Psoas muscle (tissue), 8 donors: ENCODE results near the gene CHD2. TPM values are rescaled to one million over a fixed set of nuclear protein-coding genes. Genes with fewer than 3 reads are reported as not detected.

Experiments used
- ATAC-seq, 4 donors: fragments of 200-7000 bp; cut with Tn5 transposase; one replicate each; pipeline ENCODE4 v1.9.1; 2020; ENCODE audit warnings: moderate library complexity in 3 of 4, mild to moderate bottlenecking in 2 of 4
- DNase-seq, 2 donors: peaks; one replicate each; pipeline ENCODE4 v3.0.0-alpha.2; 2020
- H3K27ac ChIP-seq: fragments of 200-600 bp; one replicate; pipeline ENCODE4 v1.8.0; 2022
- H3K27me3 ChIP-seq, 3 donors: fragments of 200-600 bp in 1 of 3; one replicate each; pipeline versions ENCODE4 v1.6.1 to v1.8.0; 2013 to 2022; ENCODE audit warnings: low read length in 2 of 3, mild to moderate bottlenecking in 2 of 3, moderate library complexity in 1 of 3; ENCODE audit not compliant: insufficient read depth in 3 of 3
- H3K36me3 ChIP-seq, 2 donors: fragments of 200-600 bp in 1 of 2; one replicate each; pipeline versions ENCODE4 v1.6.1 to v1.8.0; 2013 to 2022; ENCODE audit warnings: low read depth in 1 of 2, mild to moderate bottlenecking in 1 of 2, moderate library complexity in 1 of 2; ENCODE audit not compliant: insufficient read depth in 1 of 2
- H3K4me1 ChIP-seq: fragments of 200-600 bp; one replicate; pipeline ENCODE4 v1.8.0; 2022
- H3K4me3 ChIP-seq: fragments of 200-600 bp; one replicate; pipeline ENCODE4 v1.8.0; 2022; ENCODE audit warnings: mild to moderate bottlenecking
- H3K9me3 ChIP-seq: fragments of 200-600 bp; one replicate; pipeline ENCODE4 v1.8.0; 2022
- CTCF ChIP-seq: fragments of 200-600 bp; IDR thresholded peaks from one replicate; pipeline ENCODE4 v1.8.0; 2022; ENCODE audit warnings: antibody characterized with exemption
- WGBS, 3 donors: extraction: QIAGEN DNeasy Blood & Tissue Kit; methylation state at CpG; one replicate each; pipeline versions ENCODE4 v1.1.6 to v1.1.7; 2013; 5-methylcytosine and 5-hydroxymethylcytosine counted together
- intact Hi-C, 2 donors: fragments of 100-400 bp; cut with DNase I; formaldehyde crosslinking; loops; one replicate each; pipeline versions ENCODE4 v1.11.0 to v1.14.2; 2022
- polyA plus RNA-seq, 3 donors: library from polyadenylated mRNA; stranded (reverse); fragments of 200-250 nt; gene quantifications; one replicate each; pipeline ENCODE4 v1.2.3, GENCODE V29; 2013
- total RNA-seq, 4 donors: library from RNA; stranded (reverse); fragmentation: NEBNext Ultra II Directional in 2 of 4; extraction: Animal tissue kit (Norgen Biotek cat#: 25700) in 2 of 4; gene quantifications; one replicate each; pipeline versions ENCODE4 v1.2.1 to v1.2.4, GENCODE V29; 2021 to 2023
- donor health status: healthy with polysubstance abuse.
- donor health status: DM: no; HTN: no; CAD: no; lungs with moderate emphysema.
- donor health status: Bipolar disorder and iron deficiency.
- donor health status: healthy.
- donor health status: DM: yes; HTN: yes; CAD: no.
- donor health status: DM: no; HTN: no; CAD: no.
- donor health status: DM: no; HTN: no; CAD: no.
- donor health status: DM: yes; HTN: yes; CAD: no.

CHD2 gene
- total and polyA plus RNA-seq, 7 donors = 11.1 to 53.0 (median 40.9) TPM

GRCh38 chr15:92990031-92990430, 89.9 kb downstream of the CHD2 start:
- Histone ChIP-seq H3K4me3 (no peak overlapping the region), H3K4me1 (peaks cover 24% of the 10 kb centered on the region), H3K9me3 (no peaks in the 10 kb centered on the region), H3K27me3 (no peaks in the 10 kb centered on the region), H3K36me3 (peaks cover 17 to 99% of the 10 kb centered on the region in 2 donors), H3K27ac (peak overlapping the region; percentile 34)
- intact Hi-C loops = loop anchor here in 1 of 2 donors (10.0 kb wide), 1 partner anchor 45 kb away; no protein-coding TSS in a partner anchor
- no peak for TF ChIP-seq CTCF
- ATAC-seq = no peak
- 69 to 94% (median 90%) methylated on average over 2 of the region's 2 CpGs for WGBS, 3 donors
- DNase-seq = no peak

- intact Hi-C loops = loop anchor here in 1 of 2 donors (10.0 kb wide), 1 partner anchor 48 kb away; no protein-coding TSS in a partner anchor
- Histone ChIP-seq H3K9me3 (no peaks in the 10 kb centered on the region), H3K27me3 (no peaks in the 10 kb centered on the region), H3K27ac (peak overlapping the region; percentile 77), H3K4me1 (peaks cover 24% of the 10 kb centered on the region), H3K4me3 (no peak overlapping the region), H3K36me3 (peaks cover 15 to 99% of the 10 kb centered on the region in 2 donors)
- peak; percentile 93 to 96 (median 94) for ATAC-seq
- peak in 1 of 2 donors; percentile 60 for DNase-seq
- TF ChIP-seq CTCF = no peak
- WGBS, 3 donors = 17 to 38% (median 32%) methylated on average over 9 of the region's 9 CpGs
These were observed 92.6 kb downstream of the CHD2 start for GRCh38 chr15:92992720-92993119.

GRCh38 chr15:92997821-92998220, 97.7 kb downstream of the CHD2 start:
- peaks cover 18 to 99% of the 10 kb centered on the region in 2 donors for H3K36me3 ChIP-seq
- no peak for ATAC-seq
- peaks cover 8% of the 10 kb centered on the region for H3K4me1 ChIP-seq
- DNase-seq = no peak
- 92 to 96% (median 95%) methylated on average over 6 of the region's 6 CpGs for WGBS, 3 donors
- H3K27ac ChIP-seq = no peak overlapping the region
- H3K9me3 ChIP-seq = no peaks in the 10 kb centered on the region
- no peaks in the 10 kb centered on the region for H3K27me3 ChIP-seq
- no peak overlapping the region for H3K4me3 ChIP-seq
- intact Hi-C loops = loop anchor here in 1 of 2 donors (10.0 kb wide), 1 partner anchor 53 kb away; no protein-coding TSS in a partner anchor
- no peak for TF ChIP-seq CTCF

GRCh38 chr15:93001156-93001555, 101.0 kb downstream of the CHD2 start:
- no peak for TF ChIP-seq CTCF
- DNase-seq (no peak), ATAC-seq (peak in 3 of 4 donors; percentile 9 to 37 (median 36))
- Histone ChIP-seq H3K36me3 (peaks cover 25 to 100% of the 10 kb centered on the region in 2 donors), H3K9me3 (no peaks in the 10 kb centered on the region), H3K4me3 (no peak overlapping the region), H3K27ac (peak overlapping the region; percentile 28), H3K27me3 (no peaks in the 10 kb centered on the region), H3K4me1 (peaks cover 17% of the 10 kb centered on the region)
- WGBS, 3 donors = 70 to 93% (median 75%) methylated on average over 6 of the region's 6 CpGs
- intact Hi-C loops = no loop called here

GRCh38 chr15:93001881-93002280, 101.8 kb downstream of the CHD2 start:
- peaks cover 25 to 100% of the 10 kb centered on the region in 2 donors for H3K36me3 ChIP-seq
- H3K9me3 ChIP-seq = no peaks in the 10 kb centered on the region
- intact Hi-C loops = no loop called here
- H3K4me1 ChIP-seq = peaks cover 17% of the 10 kb centered on the region
- WGBS, 3 donors = 83 to 90% (median 88%) methylated on average over 2 of the region's 2 CpGs
- DNase-seq (no peak), ATAC-seq (no peak)
- H3K27ac ChIP-seq = peak overlapping the region; percentile 28
- H3K27me3 ChIP-seq = no peaks in the 10 kb centered on the region
- no peak overlapping the region for H3K4me3 ChIP-seq
- TF ChIP-seq CTCF = no peak
